GM13977 (cell line): Measurements from ENCODE around the gene CNFN.

Experiments used
- DNase-seq: peaks from one replicate; pipeline ENCODE4 v3.0.0; 2012; ENCODE audit warnings: low spot score
- in situ Hi-C: fragments of 300-500 bp; cut with MboI; formaldehyde crosslinking; loops from one replicate; pipeline ENCODE4 v1.12.0; 2022; ENCODE audit warnings: low sequenced_read_pairs, low pct_unique_long_range_greater_than_20kb, mixed read lengths, inconsistent platforms; ENCODE audit not compliant: unreplicated experiment
- TF ChIP-seq, protein P1 (sequence below): IDR thresholded peaks from 2 replicates; pipeline ENCODE4 v1.5.1; 2012; ENCODE audit warnings: mild to moderate bottlenecking, control low read depth; ENCODE audit not compliant: insufficient read depth; ENCODE audit errors: extremely low read depth, missing control alignments

CNFN gene

DNA sequence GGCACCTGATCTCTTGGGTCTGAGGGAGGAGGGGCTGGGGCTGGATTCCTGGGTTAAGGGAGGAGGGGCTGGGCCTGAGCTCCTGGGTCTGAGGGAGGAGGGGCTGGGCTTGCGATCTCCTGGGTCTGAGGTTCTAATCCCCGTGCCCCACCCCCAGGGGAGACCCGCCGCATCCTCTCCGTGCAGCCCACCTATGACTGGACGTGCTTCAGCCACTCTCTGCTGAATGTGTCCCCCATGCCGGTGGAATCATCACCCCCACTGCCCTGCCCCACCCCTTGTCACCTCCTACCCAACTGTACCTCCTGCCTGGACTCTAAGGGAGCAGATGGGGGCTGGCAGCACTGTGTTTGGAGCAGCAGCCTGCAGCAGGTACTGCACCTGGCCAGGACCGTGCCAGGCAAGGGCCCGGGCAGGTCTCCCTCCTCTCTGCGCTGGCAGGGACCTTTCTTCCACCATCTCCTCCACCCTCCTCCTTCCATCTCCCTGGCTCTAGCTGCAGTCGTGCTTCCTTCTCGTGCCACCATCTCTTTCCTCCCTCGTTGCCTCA, 27.1 kb downstream of the CNFN start:
- TF ChIP-seq, protein P1, sequence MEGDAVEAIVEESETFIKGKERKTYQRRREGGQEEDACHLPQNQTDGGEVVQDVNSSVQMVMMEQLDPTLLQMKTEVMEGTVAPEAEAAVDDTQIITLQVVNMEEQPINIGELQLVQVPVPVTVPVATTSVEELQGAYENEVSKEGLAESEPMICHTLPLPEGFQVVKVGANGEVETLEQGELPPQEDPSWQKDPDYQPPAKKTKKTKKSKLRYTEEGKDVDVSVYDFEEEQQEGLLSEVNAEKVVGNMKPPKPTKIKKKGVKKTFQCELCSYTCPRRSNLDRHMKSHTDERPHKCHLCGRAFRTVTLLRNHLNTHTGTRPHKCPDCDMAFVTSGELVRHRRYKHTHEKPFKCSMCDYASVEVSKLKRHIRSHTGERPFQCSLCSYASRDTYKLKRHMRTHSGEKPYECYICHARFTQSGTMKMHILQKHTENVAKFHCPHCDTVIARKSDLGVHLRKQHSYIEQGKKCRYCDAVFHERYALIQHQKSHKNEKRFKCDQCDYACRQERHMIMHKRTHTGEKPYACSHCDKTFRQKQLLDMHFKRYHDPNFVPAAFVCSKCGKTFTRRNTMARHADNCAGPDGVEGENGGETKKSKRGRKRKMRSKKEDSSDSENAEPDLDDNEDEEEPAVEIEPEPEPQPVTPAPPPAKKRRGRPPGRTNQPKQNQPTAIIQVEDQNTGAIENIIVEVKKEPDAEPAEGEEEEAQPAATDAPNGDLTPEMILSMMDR: no peak
- in situ Hi-C loops: no loop called here

DNA sequence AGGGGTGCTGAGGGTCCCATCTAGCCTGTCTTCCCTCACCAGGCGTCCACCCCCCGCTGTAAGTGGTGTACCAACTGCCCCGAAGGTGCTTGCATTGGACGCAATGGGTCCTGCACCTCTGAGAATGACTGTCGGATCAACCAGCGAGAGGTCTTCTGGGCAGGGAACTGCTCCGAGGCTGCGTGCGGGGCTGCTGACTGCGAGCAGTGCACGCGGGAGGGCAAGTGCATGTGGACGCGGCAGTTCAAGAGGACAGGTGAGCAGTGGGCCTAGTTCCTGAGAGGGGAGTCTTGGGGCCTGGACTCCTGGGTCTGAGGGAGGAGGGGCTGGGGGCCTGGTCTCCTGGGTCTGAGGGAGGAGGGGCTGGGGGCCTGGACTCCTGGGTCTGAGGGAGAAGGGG, 27.8 kb downstream of the CNFN start:
- TF ChIP-seq, protein P1: no peak
- DNase-seq: no peak

More for the DNA sequence above, 27.1 kb downstream of the CNFN start:
- DNase-seq: no peak

DNA sequence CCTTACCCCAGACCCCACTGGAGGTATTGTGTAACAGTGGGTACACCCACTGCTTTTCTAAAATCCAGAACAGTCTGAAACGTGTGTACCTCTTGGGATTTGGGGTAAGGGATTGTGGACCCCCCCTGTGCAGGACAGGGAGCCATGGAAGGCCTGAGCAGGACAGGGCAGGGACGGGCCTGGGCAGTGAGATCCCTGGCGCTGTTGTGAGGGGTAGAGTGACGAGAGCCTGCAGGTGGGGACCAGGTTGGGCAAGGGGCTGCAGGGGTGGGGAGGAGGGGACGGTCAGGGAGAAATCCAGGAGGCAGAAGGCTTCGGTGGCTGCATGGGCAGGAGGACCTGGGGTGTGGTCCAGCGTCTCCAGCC, 28.6 kb downstream of the CNFN start:
- in situ Hi-C loops: no loop called here
- TF ChIP-seq, protein P1: no peak
- DNase-seq: no peak

More for the DNA sequence above, 27.8 kb downstream of the CNFN start:
- in situ Hi-C loops: no loop called here

DNA sequence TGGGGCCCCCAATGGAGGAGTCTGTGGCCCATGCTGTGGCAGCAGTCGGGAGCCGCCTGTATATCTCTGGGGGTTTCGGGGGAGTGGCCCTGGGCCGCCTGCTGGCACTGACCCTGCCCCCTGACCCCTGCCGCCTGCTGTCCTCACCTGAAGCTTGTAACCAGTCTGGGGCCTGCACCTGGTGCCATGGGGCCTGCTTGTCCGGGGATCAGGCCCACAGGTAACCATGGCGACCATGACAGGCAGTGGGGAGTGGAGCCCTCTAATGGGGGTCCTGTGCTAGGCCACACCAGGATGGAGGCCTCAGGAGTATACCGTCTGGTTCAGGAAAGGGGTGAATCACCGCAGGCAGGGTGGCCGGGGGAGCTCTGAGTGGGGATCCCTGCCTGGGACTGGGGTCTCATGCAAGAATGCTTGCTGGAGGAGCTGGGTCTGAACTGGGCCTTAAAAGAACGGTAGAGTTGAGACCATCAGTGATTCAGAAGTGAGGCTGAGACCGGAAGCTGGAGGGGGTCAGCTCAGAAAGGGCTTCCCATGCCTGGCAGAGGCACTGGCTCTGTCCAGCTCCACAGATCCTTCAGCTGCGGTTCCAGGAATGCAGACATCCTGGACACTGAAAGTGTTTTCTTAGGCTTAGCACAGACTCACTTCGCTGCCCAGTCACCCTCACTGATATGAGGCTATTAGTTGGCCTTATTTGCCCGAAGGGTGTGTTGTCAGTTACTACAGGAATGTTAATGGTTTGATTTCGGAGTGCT, 29.1 kb downstream of the CNFN start:
- in situ Hi-C loops: no loop called here
- no peak for DNase-seq
- TF ChIP-seq, protein P1: no peak

DNA sequence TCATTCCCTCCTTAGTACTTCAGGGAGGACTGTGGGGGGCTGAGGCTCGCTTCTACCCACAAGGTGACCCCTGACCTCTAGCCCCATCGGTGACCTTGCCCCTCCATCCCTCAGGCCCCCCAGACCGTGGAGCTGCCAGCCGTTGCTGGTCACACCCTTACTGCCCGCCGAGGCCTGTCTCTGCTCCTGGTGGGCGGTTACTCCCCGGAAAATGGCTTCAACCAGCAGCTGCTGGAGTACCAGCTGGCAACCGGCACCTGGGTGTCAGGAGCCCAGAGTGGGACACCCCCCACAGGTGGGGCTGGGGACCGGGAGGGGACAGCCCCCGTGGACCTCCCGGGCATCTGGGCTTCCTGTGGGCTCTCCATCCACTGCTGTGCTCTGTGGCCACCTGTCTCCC, 32.8 kb downstream of the CNFN start:
- no peak for DNase-seq
- TF ChIP-seq, protein P1: no peak
- in situ Hi-C loops: no loop called here

DNA sequence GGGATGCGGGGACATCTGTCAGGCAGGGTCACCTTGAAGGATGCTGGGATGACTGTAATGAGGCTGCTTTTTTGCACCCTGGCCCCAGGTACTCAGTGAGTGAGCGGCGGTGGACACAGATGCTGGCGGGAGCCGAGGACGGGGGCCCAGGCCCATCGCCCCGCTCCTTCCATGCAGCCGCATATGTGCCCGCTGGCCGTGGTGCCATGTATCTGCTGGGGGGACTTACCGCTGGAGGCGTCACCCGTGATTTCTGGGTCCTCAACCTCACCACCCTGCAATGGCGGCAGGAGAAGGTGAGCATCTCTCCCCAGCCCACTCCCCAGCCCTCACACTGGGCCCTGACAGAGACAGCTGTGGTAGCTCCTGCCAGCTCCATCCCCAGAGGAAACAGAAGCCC, 33.4 kb downstream of the CNFN start:
- DNase-seq: no peak
- TF ChIP-seq, protein P1: no peak
- in situ Hi-C loops: no loop called here
